ENCODE measurements around the gene PANK1.

The PANK1 gene

DNA sequence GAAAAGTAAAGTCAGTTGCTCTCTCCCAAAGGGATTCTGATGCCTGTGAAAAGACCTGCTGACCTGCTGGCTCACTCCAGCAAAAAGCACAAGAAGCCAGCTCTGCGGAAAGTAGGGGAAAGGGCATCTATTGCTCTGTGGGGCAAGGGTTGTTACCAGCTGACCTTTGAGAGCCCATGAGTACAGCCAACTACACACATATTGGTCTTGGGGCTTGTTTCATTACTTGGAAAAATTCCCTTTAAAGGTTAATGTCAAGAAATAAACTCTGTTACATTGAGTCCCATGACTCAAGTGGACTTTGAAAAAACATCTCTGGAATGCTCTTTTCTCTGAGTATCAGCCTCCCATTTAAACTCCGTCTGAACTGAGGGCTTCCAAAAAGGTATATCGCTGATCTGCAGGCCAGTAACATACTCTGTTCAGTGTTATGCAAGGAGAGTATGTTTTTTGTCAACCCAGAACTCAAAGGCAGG, 53.2 kb downstream of the PANK1 start:
- Histone ChIP-seq H3K27me3 (ENCODE audit: insufficient read depth, low read depth) (no peaks in the 10 kb centered on the region), H3K9ac (no peak overlapping the region), H3K4me2 (no peak overlapping the region), H4K20me1 (ENCODE audit: insufficient read depth) (no peaks in the 10 kb centered on the region), H3K36me3 (ENCODE audit: insufficient read depth) (no peaks in the 10 kb centered on the region), H3K27ac (no peak overlapping the region), H3K79me2 (ENCODE audit: insufficient read depth, low read depth) (no peaks in the 10 kb centered on the region), H3K4me1 (ENCODE audit: low read depth, poor library complexity, severe bottlenecking) (no peaks in the 10 kb centered on the region), H2AFZ (ENCODE audit: low read depth) (no peak overlapping the region), H3K4me3 (IDR thresholded peaks at IDR 0.05; ENCODE audit: insufficient read depth, low read depth, low read length) (no peak overlapping the region)
- TF ChIP-seq, protein P1, sequence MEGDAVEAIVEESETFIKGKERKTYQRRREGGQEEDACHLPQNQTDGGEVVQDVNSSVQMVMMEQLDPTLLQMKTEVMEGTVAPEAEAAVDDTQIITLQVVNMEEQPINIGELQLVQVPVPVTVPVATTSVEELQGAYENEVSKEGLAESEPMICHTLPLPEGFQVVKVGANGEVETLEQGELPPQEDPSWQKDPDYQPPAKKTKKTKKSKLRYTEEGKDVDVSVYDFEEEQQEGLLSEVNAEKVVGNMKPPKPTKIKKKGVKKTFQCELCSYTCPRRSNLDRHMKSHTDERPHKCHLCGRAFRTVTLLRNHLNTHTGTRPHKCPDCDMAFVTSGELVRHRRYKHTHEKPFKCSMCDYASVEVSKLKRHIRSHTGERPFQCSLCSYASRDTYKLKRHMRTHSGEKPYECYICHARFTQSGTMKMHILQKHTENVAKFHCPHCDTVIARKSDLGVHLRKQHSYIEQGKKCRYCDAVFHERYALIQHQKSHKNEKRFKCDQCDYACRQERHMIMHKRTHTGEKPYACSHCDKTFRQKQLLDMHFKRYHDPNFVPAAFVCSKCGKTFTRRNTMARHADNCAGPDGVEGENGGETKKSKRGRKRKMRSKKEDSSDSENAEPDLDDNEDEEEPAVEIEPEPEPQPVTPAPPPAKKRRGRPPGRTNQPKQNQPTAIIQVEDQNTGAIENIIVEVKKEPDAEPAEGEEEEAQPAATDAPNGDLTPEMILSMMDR (conservative IDR thresholded peaks at IDR 0.05; ENCODE audit: low read depth, low read length): no peak

DNA sequence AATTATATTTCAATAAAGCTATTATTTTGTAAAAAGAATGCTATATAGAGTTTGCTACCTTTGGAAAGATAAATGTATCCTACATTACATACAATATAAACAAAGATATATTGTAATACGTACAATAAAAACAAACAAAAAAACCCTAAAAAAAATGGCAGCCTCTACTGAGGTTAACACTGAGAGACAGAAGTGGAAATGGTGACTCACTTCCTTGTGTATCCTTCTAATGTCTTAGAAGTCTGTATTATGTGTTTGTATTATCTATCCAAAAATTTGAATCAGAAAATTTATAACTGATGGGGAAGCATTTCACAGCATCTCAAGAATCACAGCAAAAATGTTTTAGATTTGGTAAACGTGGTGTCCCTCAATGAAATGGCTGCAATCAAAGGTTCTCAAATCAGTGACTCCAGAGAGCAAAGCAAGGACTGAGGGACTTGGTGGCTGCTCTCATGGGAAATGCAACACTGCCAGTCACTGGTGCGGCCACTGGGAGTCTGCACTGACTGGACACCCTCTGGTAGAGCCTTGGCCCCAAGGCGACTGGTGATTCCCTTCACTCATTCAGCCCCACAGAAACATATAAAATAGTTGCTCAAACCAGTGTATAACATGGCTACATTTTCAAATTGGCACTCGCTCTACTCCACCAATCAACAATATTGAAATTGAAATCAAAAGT, 53.8 kb downstream of the PANK1 start:
- Histone ChIP-seq H3K9ac (no peak overlapping the region), H3K4me1 (ENCODE audit: low read depth, poor library complexity, severe bottlenecking) (no peaks in the 10 kb centered on the region), H4K20me1 (ENCODE audit: insufficient read depth) (no peaks in the 10 kb centered on the region), H2AFZ (ENCODE audit: low read depth) (no peak overlapping the region), H3K4me2 (no peak overlapping the region), H3K4me3 (IDR thresholded peaks at IDR 0.05; ENCODE audit: insufficient read depth, low read depth, low read length) (no peak overlapping the region), H3K27ac (no peak overlapping the region), H3K27me3 (ENCODE audit: insufficient read depth, low read depth) (no peaks in the 10 kb centered on the region), H3K79me2 (ENCODE audit: insufficient read depth, low read depth) (no peaks in the 10 kb centered on the region), H3K36me3 (ENCODE audit: insufficient read depth) (no peaks in the 10 kb centered on the region)
- TF ChIP-seq, protein P1 (conservative IDR thresholded peaks at IDR 0.05; ENCODE audit: low read depth, low read length): no peak

DNA sequence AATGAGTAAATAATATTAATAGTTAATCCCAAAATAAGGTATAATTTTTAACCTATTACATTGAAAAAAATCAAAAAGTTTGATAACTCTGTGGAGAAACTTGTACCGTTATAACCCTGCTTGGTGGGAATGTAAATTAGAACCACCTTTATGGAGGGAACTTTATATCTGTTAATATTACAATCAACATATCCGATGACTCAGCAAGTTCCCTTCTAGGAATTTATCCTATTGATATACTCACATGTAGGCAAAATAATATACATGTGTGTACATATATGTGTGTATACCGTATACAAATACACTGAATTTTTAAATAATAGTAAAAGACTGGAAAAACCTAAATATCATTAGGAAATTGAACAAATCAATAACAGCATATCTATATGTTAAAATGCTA, 54.7 kb downstream of the PANK1 start:
- Histone ChIP-seq H3K4me3 (IDR thresholded peaks at IDR 0.05; ENCODE audit: insufficient read depth, low read depth, low read length) (no peak overlapping the region), H3K79me2 (ENCODE audit: insufficient read depth, low read depth) (no peaks in the 10 kb centered on the region), H2AFZ (ENCODE audit: low read depth) (no peak overlapping the region), H3K27ac (no peak overlapping the region), H3K36me3 (ENCODE audit: insufficient read depth) (no peaks in the 10 kb centered on the region), H4K20me1 (ENCODE audit: insufficient read depth) (no peaks in the 10 kb centered on the region), H3K9ac (no peak overlapping the region), H3K4me1 (ENCODE audit: low read depth, poor library complexity, severe bottlenecking) (no peaks in the 10 kb centered on the region), H3K4me2 (no peak overlapping the region), H3K27me3 (ENCODE audit: insufficient read depth, low read depth) (no peaks in the 10 kb centered on the region)
- TF ChIP-seq, protein P1 (conservative IDR thresholded peaks at IDR 0.05; ENCODE audit: low read depth, low read length): no peak

DNA sequence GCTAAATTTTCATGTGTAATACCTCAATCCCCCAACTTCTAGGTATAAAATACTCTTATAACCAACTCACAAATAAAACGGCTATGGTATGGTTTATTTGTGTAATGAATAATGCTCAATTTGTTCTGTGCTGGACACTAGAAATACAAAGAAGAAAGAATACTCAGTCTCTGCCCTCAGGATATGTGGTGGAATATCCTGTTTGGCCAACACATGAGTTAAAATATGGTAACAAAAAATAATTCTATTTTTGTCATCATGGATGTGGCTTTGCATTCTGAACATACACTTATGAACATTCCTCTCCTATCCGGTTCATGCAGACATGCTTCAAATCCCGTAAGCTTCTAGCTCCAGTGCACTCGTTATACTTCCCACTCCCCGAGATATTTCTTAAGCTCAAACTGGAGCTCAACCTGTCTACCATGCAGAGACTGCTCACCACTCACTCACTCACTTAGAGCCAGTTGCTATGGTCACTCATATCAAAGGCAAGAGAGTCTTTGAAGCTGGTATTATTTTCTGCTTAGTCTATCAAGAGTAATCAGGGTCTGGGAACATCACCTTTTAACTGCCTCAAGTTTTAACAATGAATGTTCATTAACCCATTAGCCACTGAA, 55.8 kb downstream of the PANK1 start:
- H3K79me2 ChIP-seq (ENCODE audit: insufficient read depth, low read depth): no peaks in the 10 kb centered on the region
- H3K4me2 ChIP-seq: no peak overlapping the region
- H2AFZ ChIP-seq (ENCODE audit: low read depth): no peak overlapping the region
- no peak overlapping the region for H3K9ac ChIP-seq
- no peaks in the 10 kb centered on the region for H3K36me3 ChIP-seq (ENCODE audit: insufficient read depth)
- no peaks in the 10 kb centered on the region for H3K27me3 ChIP-seq (ENCODE audit: insufficient read depth, low read depth)
- TF ChIP-seq, protein P1 (conservative IDR thresholded peaks at IDR 0.05; ENCODE audit: low read depth, low read length): no peak
- no peaks in the 10 kb centered on the region for H3K4me1 ChIP-seq (ENCODE audit: low read depth, poor library complexity, severe bottlenecking)
- H3K27ac ChIP-seq: no peak overlapping the region
- H4K20me1 ChIP-seq (ENCODE audit: insufficient read depth): no peaks in the 10 kb centered on the region
- H3K4me3 ChIP-seq (IDR thresholded peaks at IDR 0.05; ENCODE audit: insufficient read depth, low read depth, low read length): no peak overlapping the region

All from KMS-11 (cell line).